Skeletal muscle cell (primary cell): ENCODE measurements around the gene FRMD4A.

Source experiments
- DNase-seq: peaks from one replicate; pipeline ENCODE4 v3.0.0-alpha.2; 2010; ENCODE audit warnings: low read depth
- H3K4me3 ChIP-seq: 2 replicates; pipeline ENCODE4 v1.5.1; 2011; ENCODE audit warnings: low read depth, mild to moderate bottlenecking, control low read depth, low read length, moderate library complexity

FRMD4A gene

DNA sequence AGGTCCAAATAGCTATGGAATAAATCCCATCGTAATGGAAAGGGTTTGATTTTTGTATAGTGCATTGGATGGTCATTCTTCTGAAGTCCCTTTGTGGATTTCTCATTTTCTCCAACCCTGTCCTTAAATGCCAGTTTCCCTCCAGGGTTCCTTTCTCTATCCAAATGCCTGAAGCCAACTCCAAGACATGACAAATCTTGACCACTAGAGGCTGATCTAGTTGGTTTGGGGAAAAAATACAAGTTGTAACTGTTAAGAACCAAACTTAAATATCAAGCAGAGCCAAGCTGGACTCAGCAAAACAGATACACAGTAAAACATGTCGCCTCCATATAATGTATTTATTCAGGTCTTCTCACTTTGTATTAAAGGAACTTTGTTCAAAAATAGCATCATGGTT, 28.7 kb downstream of the FRMD4A start:
- DNase-seq, result no peak

DNA sequence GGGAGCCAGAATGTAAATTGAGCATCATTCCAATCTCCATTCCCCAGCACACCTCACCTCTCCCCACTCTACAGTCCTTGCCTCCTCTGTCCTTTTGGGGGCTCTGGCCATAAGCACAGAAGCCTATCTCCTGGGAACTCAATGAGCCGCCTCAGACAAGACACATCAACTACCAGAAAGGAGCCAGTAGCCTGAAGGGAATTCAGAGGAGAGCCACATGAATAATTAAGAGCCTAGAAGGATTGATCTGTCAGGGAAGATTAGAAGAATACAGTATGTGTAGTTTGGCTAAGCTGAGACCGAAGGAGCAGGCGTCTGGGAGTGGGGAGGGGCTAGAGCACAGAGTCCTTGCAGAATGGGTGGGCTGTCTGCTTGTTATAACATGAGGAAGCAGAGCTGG, 31.2 kb downstream of the FRMD4A start:
- H3K4me3 ChIP-seq, result no peak overlapping the region
- no peak for DNase-seq

More for the DNA sequence above, 28.7 kb downstream of the FRMD4A start:
- H3K4me3 ChIP-seq, result no peak overlapping the region

DNA sequence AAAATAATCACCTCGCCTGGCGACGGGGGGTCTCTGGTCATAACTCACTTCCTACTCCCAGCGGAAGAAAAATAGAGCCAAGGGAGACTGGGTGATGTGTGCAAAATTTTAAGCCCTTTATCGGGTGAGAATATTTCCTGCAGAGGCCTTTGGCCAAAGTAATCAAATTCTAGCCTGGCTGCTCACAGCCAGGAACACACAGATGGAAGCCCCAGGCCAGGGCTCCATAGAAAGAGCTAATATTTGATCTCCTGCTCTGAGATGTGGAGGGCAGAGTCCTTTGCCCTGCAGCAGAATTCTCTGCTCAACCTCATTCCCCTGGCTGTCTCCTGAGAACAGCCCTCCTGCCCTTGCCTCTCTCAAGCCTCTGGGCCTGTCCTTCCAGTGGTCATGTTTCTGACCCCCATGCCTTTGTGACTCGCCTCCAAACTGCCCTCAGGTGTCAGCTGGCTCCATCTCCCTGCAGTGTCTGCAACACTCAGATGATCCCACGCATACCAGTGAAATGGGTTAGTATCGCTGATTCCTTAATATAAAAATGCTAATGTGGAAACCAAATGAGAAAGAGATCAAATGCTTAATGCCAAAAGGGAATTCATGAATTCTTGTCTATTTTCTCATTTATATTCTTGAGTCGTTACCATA, 34.5 kb downstream of the FRMD4A start:
- H3K4me3 ChIP-seq, result no peak overlapping the region
- no peak for DNase-seq

DNA sequence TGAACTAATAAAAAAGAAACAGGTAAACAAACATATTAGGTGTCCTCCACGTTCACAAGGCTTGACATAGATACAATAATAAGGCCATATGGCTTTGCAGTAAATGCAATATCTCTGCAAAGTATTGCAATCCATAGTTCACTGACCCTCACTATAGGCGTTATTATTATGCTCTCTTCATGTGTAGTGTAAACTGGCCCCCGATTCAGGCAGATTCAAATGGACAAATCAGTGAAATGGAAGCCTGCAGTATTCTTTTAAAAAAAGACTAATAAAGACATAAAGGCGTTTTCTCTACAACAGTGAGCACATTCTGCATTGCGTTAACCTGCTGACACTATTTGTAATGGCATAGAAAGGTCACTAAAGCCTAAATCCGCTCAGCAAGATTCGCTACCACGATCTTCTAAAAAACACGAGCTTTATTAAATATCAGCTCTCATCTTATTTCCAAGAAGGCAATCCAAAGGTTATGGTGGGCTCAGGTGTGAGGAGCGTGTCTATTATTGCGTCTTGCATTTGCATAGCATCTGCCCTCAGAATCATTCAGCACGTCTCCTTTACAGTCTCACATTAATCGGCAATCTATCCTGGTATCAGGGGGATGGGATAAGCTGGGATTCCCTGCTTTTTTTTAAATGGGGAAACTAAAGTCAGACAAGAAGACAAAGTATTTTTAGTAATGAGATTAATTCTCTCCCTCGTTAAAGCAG, 36.2 kb downstream of the FRMD4A start:
- no peak for DNase-seq
- H3K4me3 ChIP-seq, result no peak overlapping the region

DNA sequence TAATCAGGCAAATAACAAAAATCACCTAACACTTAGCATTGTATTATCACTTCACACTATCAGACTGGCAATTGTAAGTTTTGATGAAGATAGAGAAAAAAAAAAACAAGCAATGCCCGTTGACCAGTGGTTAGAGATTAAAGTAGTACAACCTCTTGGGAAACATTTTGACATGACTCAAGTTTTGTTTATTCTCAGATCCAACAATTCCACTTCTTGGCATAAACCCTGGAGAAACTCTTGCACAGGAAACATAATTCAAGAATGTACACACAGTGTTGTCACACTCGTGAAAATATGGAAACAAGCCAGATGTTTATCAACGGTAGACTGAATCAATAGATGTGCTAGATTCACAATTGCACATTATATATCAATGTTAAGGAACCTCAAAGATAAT, 37.2 kb downstream of the FRMD4A start:
- H3K4me3 ChIP-seq, result no peak overlapping the region
- DNase-seq, result no peak

DNA sequence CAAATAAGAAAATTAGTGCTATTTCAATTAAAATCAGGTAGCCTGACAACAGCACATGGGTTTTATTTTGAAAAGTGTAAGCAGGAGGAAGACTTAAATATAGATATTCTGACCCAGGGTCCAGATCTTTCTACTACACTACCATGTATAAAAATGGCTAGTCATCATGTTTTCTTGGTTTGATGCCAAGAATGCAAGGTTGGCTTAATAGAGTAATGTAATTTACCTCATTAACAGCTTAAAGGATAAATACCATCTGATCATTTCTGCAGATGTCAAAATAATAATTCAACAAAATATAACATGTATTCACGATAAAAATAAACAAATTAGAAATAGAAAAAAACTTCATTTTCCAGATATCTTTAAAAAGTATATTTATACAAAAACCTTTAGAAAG, 39.4 kb downstream of the FRMD4A start:
- H3K4me3 ChIP-seq, result no peak overlapping the region

DNA sequence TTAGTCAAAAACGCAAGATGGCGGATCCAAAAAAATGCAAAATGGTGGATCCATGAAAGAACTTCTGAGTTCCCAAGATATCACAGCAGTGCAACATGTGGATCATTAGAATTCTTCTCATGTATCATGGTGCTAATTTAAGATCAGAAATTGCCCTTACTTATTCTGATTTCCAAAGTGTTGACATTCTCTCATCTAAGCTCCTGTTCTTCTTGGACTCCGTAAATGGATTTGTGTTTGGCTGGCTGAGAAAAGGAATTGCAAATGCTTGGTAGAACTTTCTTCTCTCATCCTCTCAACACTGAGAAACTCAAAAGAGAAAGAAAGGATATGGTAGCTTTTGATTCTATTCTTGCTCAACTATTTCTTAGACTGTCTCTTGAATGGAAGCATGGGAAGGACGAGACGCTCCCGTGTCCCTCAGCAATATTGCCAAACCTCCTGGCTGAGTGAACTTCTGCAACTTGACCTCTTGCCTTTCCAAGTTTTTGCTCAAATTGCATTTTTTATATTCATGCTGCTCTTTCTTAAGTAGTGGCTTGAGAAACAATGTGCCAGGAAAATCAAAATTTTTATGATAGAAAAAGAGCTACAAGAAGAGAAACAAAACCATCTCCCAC, 44.7 kb downstream of the FRMD4A start:
- no peak overlapping the region for H3K4me3 ChIP-seq
- no peak for DNase-seq

More for the DNA sequence above, 39.4 kb downstream of the FRMD4A start:
- DNase-seq, result no peak

DNA sequence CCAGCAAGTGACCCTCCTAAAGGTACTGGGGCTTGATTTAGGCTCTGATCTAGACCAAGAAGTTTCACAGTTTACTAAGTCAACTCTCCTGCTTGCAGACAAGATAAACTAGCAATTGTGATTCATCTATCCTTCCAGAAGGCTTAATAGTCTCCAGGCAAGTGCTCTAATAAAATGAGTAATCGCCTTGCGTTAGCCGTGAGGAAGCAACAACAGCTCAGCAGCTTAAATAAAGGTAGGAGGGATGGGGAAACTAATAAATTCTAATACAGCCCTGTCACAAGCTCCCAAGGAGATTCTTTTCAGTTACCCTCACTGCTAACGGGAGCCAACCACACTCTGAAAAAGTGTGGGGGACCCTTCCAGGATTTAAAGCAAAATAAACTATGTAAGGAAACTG, 48.4 kb downstream of the FRMD4A start:
- no peak for DNase-seq
- H3K4me3 ChIP-seq, result no peak overlapping the region

DNA sequence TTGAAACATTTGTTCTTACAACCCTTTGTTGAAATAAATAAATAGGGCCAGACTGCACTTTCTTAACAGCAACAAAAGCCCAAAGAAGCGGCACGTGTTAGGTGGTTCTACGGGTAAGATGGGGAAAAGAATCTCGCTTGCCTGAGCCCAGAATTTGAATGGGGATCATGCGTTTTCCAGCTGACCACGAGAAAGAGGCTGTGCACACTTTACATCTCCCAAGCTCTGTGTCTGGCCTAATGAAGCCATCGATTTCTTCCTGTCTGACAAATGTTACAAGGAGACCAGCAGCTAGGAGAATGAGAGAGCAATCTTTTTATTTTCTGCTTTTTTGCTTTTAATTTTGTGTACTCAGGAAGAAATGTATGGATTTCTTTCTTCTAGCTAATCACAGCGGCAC, 52.2 kb downstream of the FRMD4A start:
- H3K4me3 ChIP-seq, result no peak overlapping the region
- no peak for DNase-seq

DNA sequence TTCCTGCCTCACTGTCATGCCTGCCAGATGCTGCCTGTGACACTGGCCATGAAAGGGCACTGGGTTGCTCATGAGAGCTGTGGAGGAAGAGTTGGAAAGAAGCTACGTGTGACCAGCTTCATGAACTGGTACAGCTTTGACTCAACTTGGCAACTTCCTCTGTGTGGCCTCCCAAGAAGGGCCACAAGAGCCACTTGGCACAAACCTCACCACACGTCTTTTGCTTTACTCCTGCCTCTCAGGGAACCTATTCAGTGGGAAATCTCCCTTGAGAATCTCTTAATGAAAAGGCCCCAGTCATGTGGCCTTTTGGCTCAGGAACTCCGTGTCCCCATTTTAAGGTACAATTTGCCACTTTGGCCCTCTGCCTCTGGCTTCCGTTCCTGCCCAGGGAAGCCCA, 54.5 kb downstream of the FRMD4A start:
- DNase-seq, result no peak
- no peak overlapping the region for H3K4me3 ChIP-seq

DNA sequence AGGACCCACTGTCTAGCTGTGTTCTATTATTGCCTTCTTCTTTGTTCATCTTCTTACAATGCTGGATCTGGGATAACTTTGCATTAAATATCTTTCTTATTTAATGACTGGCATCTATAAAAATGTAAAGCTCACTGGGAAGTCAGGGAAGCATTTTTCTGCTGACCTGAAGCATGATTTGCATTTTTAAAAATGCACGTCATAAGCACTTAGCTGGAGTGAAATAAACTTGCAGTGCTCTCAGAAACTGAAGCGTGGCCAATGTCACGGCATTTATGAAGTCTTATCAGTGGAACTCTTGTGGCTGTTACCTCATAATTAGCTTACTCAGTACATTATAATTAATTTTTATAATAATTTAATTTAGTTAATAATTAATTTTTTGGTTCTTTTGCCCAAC, 59.1 kb downstream of the FRMD4A start:
- no peak overlapping the region for H3K4me3 ChIP-seq
- DNase-seq, result no peak

DNA sequence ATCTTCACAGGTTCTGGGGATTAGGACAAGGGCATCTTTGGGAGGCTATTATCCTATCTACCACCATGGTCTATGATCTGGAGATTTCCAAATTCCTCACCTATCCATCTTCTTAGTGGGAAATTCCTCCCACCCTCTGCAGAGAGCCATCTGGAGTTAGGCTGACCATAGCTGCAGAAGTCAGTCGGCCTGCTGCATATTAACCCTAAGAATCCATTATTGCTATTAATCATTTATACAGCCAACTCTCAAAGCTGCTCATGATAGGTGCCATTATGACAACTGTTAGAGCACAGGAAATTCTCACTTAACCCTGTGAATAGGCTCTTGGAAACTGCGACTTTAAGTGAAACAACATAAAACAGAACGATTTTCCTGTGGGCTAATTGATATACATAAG, 60.4 kb downstream of the FRMD4A start:
- no peak overlapping the region for H3K4me3 ChIP-seq
- DNase-seq, result no peak

DNA sequence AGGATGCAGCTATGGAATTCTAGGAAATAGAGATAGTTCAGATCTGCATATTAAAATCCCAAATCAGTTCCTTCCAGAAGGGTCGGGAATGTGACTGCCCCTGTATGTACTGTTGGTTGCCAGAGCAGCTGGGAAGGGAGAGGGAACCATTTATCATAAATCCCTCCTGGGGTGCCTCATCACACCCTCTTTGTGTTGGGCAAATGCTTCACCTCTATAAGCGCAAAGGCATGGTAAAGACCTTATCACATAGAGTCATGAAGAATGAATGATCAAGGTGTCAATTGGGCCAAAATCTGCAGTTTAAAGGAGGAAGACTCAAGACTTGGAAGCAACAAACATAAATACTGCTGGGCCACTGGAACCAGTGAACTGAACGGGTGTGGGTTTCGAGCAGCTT, 65.0 kb downstream of the FRMD4A start:
- no peak for DNase-seq
- H3K4me3 ChIP-seq, result no peak overlapping the region

DNA sequence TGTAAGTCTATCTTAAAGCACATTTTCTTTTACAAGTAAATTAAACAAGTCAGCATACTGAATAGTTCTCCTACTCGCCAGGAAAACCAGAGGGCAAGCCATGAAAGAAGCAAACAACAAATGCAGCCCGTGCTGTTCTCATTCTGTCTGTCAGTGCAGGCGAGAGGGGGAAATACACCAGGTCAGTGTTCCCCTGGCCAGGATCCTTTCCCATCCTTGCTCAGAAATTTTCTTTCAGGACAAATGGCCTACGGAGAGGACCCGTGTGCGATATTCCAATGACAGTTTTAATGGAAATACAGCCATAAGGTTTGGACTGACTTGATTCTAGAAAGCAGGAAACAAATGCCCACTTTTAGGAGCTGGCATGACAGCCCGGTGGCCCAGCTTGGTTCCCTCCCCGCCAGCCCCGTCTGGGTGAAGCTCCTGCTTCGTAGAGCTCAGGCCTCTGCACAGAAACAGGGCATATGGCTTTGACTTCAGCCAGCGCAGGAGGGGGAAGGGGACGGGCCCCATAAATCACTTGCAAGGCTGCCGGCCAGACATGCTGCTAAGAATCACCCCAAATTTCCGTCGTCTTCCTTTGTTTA, 67.8 kb downstream of the FRMD4A start:
- DNase-seq, result no peak

DNA sequence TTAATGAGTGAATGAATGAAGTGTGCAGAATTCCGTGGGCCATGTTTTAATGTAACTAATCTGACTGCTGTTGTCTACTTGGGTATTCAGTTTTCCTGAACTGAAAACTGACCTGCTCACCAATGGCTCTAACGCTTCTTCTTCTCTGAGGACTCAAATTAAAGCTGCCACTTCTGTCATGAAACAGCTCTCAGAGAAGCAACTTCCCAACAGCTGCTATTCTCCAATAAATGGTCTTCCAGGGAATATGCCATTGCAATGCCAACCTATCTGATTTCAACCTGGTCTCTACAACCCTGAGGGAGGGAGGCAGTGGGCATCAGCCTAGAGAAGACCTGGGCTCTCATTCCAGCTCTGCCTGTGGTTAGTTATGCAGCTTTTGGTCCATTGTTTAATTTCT, 69.4 kb downstream of the FRMD4A start:
- H3K4me3 ChIP-seq, result no peak overlapping the region
- no peak for DNase-seq

More for the DNA sequence above, 67.8 kb downstream of the FRMD4A start:
- no peak overlapping the region for H3K4me3 ChIP-seq

DNA sequence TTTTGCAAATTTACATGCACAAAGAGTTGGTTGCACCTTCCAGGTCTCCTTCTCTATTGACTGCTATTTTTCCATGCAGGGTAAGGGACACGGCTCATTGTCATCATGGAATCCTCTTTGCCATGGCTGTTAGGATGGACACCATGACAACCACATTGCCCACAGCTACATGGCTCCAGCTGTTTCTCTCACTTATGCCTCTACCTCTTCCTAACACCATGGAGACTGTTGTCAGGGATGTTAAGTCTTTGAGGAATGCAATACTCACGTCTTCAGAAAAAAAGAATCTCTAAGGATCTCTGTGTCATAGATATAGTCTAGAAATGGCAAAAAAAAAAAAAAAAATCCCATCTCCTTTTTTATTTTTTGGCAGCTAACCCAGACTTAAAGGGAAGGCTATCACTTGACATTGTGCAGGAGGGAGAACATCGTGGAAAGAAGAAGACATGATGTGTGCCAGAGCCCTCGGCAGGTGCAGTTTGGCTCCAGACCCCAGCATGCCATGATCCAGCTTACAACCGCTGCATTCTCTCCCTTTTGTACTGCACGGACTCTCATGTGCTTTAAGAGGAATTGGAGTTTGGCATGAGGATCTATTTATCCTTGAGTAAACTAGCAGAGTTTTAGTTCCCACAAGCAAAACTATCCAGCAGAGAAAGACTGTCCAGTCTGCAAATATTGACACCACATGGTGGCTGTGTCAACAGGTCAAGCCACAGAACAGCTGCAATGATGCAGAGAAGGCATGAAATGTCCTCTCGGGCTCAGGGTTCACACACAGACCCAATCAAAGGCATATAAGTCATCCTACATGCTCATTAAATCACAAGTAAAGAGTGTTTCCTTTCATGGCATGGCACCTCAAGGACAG, 70.8 kb downstream of the FRMD4A start:
- DNase-seq, result peak; percentile 63

DNA sequence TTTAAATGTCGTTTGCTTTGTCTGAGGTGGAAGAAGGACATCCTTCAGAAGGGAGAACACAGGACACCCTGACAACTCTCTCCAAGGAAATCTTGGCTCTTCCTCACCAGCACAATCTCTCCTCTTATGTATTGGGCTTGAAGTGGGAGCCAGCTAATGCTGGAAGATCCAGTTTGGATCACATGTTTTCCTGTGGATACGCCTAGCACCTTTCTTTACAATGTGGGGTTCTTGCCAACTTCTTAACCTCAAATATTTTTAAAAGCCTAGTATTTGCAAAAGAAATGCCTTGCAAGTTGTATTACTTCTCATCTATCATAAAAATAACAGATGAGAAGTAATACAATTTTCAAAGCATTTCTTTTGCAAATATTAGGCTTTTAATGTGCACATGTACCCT, 76.4 kb downstream of the FRMD4A start:
- DNase-seq, result no peak
- H3K4me3 ChIP-seq, result no peak overlapping the region

More for the DNA sequence above, 70.8 kb downstream of the FRMD4A start:
- no peak overlapping the region for H3K4me3 ChIP-seq

DNA sequence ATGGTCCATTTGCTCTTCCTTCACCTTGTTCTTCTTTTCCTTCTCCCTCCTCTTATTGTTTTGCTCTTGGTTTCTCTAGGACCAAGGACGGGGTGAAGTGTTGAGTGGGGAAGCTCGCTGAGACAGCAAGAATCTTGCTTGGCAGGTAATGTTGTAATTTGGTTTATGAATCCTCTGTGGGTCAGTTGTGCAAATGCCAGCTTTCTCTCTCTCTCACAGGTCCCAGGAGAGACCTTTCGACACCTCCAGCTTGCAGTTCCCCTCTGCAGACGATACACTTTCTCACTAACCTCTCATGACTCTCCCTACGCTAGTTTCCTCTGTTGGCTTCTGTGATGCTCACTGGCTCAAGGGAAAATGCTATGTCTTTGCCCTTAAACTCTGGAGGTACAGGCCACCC, 77.0 kb downstream of the FRMD4A start:
- no peak for DNase-seq
- no peak overlapping the region for H3K4me3 ChIP-seq

DNA sequence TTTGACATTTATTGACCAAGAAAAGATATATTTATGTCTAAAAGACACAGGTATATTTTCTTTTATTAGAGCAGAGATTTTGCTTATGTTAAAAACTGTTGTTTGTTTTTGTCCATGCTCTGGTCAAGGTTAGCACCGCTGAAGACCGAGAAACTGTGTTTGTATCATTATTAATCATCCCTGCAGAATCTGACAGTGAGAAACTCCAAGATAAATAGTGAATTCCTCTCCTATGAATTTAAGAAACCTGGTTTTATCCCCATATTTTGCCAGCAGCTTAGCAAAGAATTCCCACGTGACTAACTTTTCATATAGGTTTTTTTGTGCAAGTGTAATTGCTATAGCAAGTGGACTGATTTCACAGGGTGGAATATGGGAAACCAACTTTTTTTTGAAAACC, 77.6 kb downstream of the FRMD4A start:
- no peak overlapping the region for H3K4me3 ChIP-seq
- DNase-seq, result no peak
